ENCODE data around the gene PITPNM3.

PITPNM3 gene

DNA sequence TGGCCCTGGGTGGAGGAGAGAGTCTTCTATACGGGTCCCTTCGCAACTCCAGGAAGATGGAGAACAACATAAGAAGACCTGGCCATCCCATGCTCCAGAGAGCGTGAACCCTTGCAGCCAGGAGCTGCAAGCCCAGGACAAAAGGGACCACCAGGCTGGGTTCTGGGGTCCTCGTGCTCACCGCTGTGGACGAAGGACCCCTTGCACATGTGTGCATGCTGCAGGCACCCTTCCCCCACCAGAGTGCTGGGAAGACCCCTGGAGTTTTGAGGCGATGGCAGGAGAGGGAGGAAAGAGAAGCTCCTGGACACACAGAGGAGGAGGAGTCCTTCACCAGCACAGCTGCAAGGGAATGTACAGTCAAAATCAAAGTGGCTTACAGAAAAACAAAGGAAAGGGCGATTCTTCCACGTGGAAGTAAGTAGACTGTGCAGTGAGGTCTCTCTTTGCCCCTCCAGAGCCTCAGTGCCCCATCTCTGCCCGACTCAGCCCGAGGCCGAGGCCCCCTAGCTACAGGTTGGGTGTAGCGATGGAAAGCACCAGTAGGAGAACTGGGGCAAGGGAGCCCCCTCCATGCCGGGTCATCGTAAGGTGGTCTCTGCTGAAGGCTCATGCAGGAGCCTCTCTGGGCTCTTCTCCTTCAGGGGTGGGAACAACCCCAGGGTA lies 60.8 kb downstream of the PITPNM3 start:
- FAIRE-seq: no peak
- no peak for DNase-seq (ENCODE audit: insufficient read length, low spot score)
- TF ChIP-seq, protein P1, sequence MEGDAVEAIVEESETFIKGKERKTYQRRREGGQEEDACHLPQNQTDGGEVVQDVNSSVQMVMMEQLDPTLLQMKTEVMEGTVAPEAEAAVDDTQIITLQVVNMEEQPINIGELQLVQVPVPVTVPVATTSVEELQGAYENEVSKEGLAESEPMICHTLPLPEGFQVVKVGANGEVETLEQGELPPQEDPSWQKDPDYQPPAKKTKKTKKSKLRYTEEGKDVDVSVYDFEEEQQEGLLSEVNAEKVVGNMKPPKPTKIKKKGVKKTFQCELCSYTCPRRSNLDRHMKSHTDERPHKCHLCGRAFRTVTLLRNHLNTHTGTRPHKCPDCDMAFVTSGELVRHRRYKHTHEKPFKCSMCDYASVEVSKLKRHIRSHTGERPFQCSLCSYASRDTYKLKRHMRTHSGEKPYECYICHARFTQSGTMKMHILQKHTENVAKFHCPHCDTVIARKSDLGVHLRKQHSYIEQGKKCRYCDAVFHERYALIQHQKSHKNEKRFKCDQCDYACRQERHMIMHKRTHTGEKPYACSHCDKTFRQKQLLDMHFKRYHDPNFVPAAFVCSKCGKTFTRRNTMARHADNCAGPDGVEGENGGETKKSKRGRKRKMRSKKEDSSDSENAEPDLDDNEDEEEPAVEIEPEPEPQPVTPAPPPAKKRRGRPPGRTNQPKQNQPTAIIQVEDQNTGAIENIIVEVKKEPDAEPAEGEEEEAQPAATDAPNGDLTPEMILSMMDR (IDR thresholded peaks at IDR 0.05; ENCODE audit: insufficient read depth, missing control alignments): no peak

DNA sequence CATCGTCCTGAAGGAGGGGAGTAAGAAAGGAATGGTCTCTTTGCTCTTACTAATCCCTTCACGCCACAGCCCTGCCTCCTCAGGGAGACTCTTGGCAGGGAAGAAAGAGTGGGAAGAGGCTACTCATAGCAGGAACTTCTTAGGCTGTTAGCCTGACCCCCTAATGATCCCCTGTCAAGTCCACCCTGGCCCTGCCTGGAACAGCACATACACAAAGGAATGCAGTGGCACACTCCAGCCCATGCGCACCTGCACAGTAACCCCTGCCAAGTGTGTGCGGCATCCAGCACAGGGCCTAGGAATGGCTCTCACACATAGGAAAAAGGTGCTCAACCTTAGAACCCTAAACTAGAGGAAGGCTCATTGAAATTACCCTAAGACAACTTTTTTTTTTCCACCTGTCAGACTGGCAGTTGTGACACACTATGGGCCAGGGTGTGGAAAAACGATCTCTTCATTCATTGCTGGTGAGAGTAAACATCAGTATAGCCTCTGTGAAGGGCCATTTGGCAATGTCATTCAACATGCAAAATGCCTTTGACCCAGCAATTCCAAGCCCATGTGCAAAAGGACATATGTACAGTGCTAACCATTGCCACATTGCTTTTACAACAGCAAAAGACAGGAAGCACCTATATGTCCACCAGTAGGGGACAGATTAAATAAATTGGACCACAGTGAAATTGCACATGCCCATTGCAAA lies 62.0 kb downstream of the PITPNM3 start:
- FAIRE-seq (no peak), DNase-seq (ENCODE audit: insufficient read length, low spot score) (no peak)
- TF ChIP-seq, protein P1 (IDR thresholded peaks at IDR 0.05; ENCODE audit: insufficient read depth, missing control alignments): no peak

DNA sequence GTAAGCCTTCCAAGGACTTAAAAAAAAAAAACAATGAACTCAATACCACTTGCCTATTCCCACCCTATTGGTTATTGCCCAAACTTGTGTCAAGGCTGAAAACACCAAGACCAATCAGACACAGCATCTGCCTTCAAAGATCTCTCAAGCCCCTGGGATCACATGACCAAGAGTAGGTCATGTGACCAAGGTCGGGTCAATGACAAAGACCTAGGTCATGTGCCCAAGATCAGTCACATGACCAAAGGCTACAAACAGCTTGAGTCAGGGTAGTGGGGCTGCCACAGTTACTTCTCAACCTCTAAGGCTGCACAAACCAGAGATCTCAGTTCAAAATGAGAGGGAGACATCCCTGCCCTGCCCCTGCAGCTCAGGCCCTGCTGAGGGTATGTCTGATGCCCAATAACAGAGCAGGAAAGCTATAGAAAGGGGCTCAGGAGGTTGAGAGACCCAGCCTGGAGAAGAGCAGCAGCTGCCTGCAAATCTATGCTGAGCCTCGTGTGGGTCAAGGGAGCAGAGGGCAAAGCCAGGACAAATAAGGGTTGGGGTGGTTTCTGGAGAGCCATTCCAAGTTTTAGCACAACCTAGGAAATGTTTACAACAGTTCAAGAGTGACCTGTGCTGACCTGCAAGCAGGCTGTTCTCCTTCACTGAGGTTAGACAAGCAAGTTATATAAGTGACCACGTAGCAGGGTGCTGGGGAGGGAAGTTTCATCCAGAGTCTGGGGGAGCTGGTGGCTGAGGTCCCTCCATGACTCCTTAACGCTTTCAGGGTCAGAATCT lies 63.3 kb downstream of the PITPNM3 start:
- FAIRE-seq: no peak
- no peak for DNase-seq (ENCODE audit: insufficient read length, low spot score)
- TF ChIP-seq, protein P1 (IDR thresholded peaks at IDR 0.05; ENCODE audit: insufficient read depth, missing control alignments): no peak

DNA sequence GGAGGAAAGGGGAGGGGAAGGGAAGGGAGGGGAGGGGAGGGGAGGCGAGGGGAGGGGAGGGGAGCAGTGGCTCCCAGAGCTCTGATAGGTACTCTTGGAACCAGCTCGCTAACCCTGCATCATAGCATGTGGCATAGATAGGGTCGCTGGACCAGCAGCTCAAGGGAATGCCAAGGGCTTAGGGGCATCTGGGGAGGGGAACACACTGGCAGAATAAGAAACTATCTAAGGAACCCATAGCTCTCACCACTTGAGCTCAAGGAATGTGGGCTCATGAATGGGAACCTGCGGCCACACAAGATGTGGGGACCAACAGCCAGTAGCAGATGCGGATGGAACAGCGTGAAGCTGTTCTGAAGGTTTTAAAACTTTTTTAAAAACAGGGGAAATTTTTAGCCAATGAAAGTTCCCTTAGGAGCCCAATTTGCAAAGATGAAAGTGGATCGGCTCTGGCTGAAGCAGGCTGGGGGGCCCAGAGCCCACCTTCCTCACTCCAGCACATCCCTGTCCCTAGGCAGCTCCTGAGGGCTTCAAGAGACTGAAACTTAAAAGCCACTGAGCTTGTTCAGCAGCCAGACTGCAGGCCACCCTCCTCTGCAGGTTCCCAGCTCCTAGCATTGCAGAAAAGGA lies 65.2 kb downstream of the PITPNM3 start:
- DNase-seq (ENCODE audit: insufficient read length, low spot score): no peak
- TF ChIP-seq, protein P1 (IDR thresholded peaks at IDR 0.05; ENCODE audit: insufficient read depth, missing control alignments): no peak
- FAIRE-seq: no peak

DNA sequence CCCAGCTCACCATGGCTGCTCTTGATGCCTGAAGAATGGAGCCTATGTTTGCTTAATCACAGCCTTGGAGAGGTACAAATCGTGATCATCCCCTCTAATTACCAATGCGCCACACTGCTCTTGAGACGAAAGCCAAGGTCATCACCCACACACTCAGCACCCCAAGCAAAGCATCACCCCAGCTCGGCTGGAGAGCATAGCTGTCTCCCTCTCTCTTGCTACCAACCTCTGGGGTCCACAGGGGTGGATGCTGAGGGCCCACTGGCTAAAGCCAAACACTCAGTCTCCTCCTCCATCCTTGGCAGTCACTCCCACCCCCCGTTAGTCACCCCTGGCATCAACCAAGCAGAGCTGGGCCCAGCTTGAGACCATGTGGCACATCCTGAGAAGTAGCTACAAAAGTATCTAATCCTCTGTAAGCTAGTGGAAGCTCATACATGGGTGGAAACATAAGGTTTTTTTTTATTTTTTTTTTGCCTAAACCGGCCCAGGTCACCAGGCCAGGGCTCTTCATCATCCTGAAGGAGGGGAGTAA lies 67.3 kb downstream of the PITPNM3 start:
- TF ChIP-seq, protein P1 (IDR thresholded peaks at IDR 0.05; ENCODE audit: insufficient read depth, missing control alignments): no peak
- DNase-seq (ENCODE audit: insufficient read length, low spot score) (no peak), FAIRE-seq (no peak)

DNA sequence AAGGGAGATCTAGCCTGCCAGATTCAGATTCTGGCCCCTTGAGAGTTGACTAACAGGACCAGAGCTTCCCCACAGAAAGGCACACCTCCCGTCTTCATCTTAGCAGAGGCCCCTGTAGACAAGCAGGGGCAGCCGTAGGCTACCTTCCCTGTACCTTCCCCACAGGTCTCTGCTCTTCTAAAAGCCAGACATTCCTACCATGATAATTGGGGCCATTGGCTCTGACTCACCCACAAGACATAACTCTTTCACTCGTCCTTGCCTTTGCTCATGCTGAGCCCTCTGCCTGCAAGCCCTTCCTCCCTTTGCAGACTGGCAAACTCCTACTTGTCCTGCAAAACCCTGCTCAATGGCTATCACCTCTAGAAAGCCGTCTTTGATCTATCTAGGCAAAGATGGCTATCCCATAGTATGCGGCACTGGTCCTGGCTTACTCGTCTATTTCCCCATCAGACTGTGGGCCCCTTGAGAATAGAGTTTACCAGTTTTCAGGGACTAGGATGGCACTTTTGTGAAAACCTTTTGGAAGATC lies 68.3 kb downstream of the PITPNM3 start:
- TF ChIP-seq, protein P1 (IDR thresholded peaks at IDR 0.05; ENCODE audit: insufficient read depth, missing control alignments): no peak
- FAIRE-seq: no peak
- DNase-seq (ENCODE audit: insufficient read length, low spot score): no peak

All from D721Med (cell line).